H1 (cell line): ENCODE results near the gene PID1. TPM values are rescaled to one million over a fixed set of nuclear protein-coding genes. Genes with fewer than 3 reads are reported as not detected.

Experiments used
- CHD7 ChIP-seq: fragments of 300-600 bp; sonication (generic); IDR thresholded peaks from 2 replicates; pipeline ENCODE4 v1.7.1; 2012; ENCODE audit warnings: low read length, moderate library complexity, mild to moderate bottlenecking, inconsistent platforms; ENCODE audit not compliant: insufficient replicate concordance
- polyA plus RNA-seq, 7 experiments: library from polyadenylated mRNA; depleted of rRNA in 3 of 7; stranded (reverse) in 5 of 7; unstranded in 2 of 7; fragments of >200 nt in 5 of 7; fragments of 200-250 nt in 2 of 7; gene quantifications; 1 replicate in 5 of 7; 2 replicates in 1 of 7; 4 replicates in 1 of 7; pipeline versions ENCODE4 v1.2.1 to v1.2.3, GENCODE V29; 2011 to 2013; ENCODE audit warnings: missing spikeins in 2 of 7, mixed read lengths in 2 of 7
- total RNA-seq: library from RNA; stranded (reverse); fragmentation: NEBNext Ultra II Directional; extraction: Animal tissue kit (Norgen Biotek cat#: 25700); gene quantifications from 2 replicates; pipeline ENCODE4 v1.2.1, GENCODE V29; 2021

PID1 gene
- total and polyA plus RNA-seq, 2 of the 8 experiments (the other 6 are each of a cell fraction or from before 2014, with no cell fraction given) = 1.5 to 3.3 TPM

GRCh38 chr2:229096409-229097066 is 174.5 kb downstream of the PID1 start (continued):
- TF ChIP-seq CHD7 = no peak
- TF ChIP-seq, all 59 proteins: peak for 0
